ENCODE data around the gene TMEM121.

GRCh38 chr14:105554523-105554922, 28.1 kb downstream of the TMEM121 start:
- TF ChIP-seq CTCF (IDR thresholded peaks at IDR 0.05) (no peak), POLR2A (IDR thresholded peaks at IDR 0.05) (no peak)
